HG03354 (cell line): ENCODE results near the gene SERPINA5.

Experiments used
- ATAC-seq: cut with Tn5 transposase; IDR thresholded peaks from one replicate; pipeline ENCODE4 v1.9.1; 2021; ENCODE audit warnings: mild to moderate bottlenecking; ENCODE audit not compliant: unreplicated experiment, poor library complexity, severe bottlenecking

Gene SERPINA5

DNA sequence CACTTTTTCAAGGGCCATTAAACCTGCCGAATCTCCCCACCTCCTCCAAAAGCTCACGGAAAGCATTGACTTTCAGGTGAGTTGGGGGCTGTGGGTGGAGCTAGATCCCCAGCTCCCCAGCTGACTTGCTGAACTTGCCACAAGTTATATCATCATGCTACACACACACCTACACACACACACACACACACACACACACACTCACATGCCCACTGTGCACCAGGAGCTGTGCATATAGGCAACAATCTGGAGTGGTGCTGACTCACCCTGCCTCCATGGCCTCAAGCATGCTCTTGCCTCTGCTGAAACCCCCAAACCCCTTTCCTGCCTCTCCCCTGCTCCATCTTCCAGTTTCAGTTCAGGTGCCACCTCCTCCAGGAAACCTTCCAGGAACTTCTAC lies 57.1 kb downstream of the SERPINA5 start:
- ATAC-seq, result no peak

DNA sequence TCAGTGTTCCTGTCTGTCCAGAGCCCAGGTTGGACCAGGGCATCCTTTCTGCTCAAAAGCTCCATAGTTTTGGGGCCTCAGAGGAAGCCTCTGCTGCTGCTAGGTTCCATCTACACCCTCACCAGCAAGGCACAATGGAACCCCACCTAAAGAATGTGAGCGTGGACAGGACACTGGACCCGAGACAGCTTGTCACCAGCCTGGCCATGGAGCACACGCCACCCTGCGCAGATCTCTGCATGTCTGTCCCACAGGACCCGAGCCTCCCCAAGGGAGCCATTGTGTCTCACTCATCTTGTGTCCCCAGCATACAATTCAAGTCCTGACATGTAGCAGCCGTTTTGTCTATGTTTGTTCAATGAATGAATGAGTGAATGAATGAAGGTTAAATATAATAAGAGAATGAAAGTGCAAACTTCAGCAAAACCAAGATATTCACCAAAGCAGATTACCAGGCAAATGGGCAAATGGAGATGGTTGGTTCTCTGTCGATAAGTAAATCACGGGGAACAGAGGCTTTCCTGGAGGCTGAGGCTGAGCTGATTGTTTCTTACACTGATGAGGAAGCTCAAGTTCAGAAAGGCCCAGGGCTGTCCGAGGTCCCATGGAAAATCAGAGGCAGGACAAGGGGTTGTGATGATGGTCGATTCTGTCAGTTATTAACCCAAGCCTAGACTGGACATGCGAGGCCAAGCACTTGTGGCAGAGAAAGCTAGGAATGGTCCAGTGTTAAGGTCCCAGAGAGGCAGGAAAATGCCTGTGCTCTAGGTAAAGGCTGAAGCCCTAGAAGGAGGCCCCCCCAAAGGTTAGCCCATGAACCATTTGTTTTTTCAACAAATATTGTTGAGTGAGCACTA lies 58.0 kb downstream of the SERPINA5 start:
- no peak for ATAC-seq

DNA sequence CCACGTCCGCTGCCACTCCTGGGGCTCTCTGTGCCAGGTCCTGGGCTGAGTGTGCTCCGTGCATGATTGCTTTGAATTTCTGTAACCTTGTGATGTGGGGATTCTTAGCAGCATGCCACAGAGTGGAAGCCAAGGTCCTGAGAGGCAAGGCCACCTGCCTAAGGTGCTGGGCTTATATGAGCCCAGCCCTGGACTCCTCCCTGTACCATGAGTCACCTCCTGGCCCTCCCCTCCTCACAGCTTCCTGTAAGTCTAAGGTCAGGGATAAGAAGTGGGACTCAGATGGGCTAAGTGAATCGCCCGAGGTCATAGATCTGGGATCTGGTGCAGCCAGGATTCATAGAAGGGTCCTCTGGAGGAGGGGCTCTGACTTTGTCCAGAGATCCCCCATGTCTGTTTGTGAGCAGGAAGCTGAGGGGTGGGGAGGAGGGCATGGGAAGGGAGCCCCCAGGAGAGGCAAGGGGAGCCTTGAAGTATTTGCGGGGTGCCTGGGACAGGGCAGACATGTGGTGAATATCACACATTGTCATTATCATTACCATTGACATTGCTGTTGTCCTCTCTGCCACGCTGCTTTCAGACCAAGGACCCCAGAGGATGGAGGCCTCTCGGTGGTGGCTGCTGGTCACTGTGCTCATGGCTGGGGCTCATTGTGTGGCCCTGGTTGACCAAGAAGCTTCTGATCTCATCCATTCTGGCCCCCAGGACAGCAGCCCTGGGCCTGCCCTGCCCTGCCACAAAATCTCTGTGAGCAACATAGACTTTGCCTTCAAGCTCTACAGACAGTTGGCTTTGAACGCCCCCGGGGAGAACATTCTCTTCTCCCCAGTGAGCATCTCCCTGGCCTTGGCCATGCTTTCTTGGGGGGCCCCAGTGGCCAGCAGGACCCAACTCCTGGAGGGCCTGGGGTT lies 59.8 kb downstream of the SERPINA5 start:
- ATAC-seq, result no peak

DNA sequence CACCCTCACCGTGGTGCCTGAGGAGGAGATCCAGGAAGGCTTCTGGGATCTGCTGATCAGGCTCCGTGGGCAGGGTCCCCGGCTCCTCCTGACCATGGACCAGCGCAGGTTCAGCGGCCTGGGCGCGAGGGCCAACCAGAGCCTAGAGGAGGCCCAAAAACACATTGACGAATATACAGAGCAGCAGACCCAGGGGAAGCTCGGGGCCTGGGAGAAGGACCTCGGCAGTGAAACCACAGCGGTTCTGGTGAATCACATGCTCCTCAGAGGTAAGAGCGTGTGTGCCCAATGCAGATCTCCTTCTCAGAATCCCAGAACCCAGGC lies 60.4 kb downstream of the SERPINA5 start:
- no peak for ATAC-seq
